ENCODE measurements around the gene APBB2. TPM values are rescaled to one million over a fixed set of nuclear protein-coding genes. Genes with fewer than 3 reads are reported as not detected.

Gene APBB2
- total and polyA plus RNA-seq, 11 donors, result 8.6 to 39.1 (median 26.7) TPM

GRCh38 chr4:40837094-40837870 lies 377.1 kb downstream of the APBB2 start:
- Histone ChIP-seq H3K27me3 (no peaks in the 10 kb centered on the region), H3K9me3 (no peaks in the 10 kb centered on the region), H3K36me3 (peaks cover 0 to 48% (median 15%) of the 10 kb centered on the region in 9 donors), H3K4me3 (no peak overlapping the region), H3K27ac (peak overlapping the region in 2 of 12 donors; percentile 38), H3K4me1 (peaks cover 0 to 19% (median 2%) of the 10 kb centered on the region in 12 donors)
- DNase-seq (peak in 2 of 5 donors; percentile 31 to 34), ATAC-seq (peak; percentile 58 to 80 (median 64))
- intact Hi-C loops (cut with DNase I), result no loop called here
- no peak for TF ChIP-seq POLR2A (IDR thresholded peaks at IDR 0.05)
- TF ChIP-seq CTCF (IDR thresholded peaks at IDR 0.05), result no peak
- 60 to 76% (median 67%) methylated on average over 16 of the region's 16 CpGs for WGBS, 4 donors

DNA sequence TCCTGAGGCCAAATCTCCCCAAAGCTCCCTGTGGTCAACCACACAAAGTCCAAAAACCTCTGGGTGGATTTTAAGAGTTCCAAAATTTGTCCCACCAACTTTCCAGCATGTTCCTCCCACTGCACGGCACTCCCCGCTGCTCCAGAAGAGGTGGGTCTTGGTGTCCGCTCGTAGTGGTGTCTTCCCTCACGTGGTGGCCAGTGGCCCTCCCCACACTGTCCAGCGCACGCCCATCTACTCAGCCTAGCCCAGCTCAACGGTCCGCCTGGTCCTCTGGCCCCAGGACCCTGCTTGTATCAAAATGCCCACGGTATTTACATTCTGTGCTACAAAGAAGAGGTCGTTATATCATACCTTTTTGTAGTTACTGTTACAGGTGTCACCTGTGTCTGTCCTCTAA lies 381.1 kb downstream of the APBB2 start:
- Histone ChIP-seq H3K27ac (no peak overlapping the region), H3K4me3 (no peak overlapping the region), H3K9me3 (no peaks in the 10 kb centered on the region), H3K27me3 (no peaks in the 10 kb centered on the region), H3K36me3 (peaks cover 0 to 76% (median 29%) of the 10 kb centered on the region in 9 donors), H3K4me1 (peaks cover 0 to 8% (median 0%) of the 10 kb centered on the region in 12 donors)
- TF ChIP-seq POLR2A (IDR thresholded peaks at IDR 0.05) (no peak), CTCF (IDR thresholded peaks at IDR 0.05) (no peak)
- DNase-seq (no peak), ATAC-seq (no peak)
- intact Hi-C loops (cut with DNase I), result no loop called here
- WGBS, 4 donors, result 93 to 98% (median 97%) methylated on average over 11 of the region's 11 CpGs

GRCh38 chr4:40832175-40832574 lies 382.2 kb downstream of the APBB2 start:
- Histone ChIP-seq H3K9me3 (no peaks in the 10 kb centered on the region), H3K27ac (no peak overlapping the region), H3K27me3 (no peaks in the 10 kb centered on the region), H3K4me3 (no peak overlapping the region), H3K36me3 (peaks cover 0 to 82% (median 34%) of the 10 kb centered on the region in 9 donors), H3K4me1 (peaks cover 0 to under 1% (median 0%) of the 10 kb centered on the region in 12 donors)
- DNase-seq, result no peak
- 83 to 96% (median 85%) methylated on average over 10 to 11 of the region's 11 CpGs for WGBS, 4 donors
- intact Hi-C loops (cut with DNase I), result no loop called here
- TF ChIP-seq POLR2A (IDR thresholded peaks at IDR 0.05), result no peak
- TF ChIP-seq CTCF (IDR thresholded peaks at IDR 0.05), result no peak
- no peak for ATAC-seq

DNA sequence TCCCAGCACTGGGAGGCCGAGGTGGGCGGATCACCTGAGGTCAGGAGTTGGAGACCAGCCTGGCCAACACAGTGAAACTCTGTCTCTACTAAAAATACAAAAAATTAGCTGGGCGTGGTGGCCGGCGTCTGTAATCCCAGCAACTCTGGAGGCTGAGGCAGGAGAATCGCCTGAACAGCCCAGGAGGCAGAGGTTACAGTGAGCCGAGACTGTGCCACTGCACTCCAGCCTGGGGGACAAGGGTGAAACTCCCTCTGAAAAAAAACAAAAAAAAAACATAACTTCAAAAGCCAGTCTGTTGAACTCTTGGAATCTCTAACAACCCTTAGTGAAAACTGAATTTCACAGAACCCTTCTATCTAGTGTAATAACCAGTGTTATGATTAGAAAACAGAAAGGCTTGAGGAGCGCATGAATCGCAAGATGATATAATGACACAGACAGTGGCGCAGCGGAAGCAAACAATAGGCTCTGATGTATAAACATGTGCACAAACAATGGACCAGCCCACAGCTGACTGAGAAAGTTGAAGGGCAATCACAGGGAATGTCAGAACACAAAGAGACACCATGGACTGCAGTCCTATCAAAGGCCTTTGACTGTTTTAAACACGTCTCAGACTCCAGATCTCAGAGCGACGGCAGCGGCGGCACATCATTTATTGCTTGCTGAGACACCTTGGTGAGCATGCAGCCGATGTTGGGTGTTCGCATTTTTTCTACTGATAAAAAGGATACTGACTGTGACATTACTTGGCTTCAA lies 383.0 kb downstream of the APBB2 start:
- WGBS, 4 donors, result 92 to 95% (median 93%) methylated on average over 18 of the region's 18 CpGs
- no peaks in the 10 kb centered on the region for H3K9me3 ChIP-seq
- no peak for DNase-seq

More for the DNA sequence above, 383.0 kb downstream of the APBB2 start:
- intact Hi-C loops (cut with DNase I), result no loop called here
- no peak overlapping the region for H3K27ac ChIP-seq
- no peak for ATAC-seq
- H3K4me3 ChIP-seq, result no peak overlapping the region
- TF ChIP-seq CTCF (IDR thresholded peaks at IDR 0.05), result no peak
- no peak for TF ChIP-seq POLR2A (IDR thresholded peaks at IDR 0.05)
- peaks cover 0 to 85% (median 39%) of the 10 kb centered on the region in 9 donors for H3K36me3 ChIP-seq
- no peaks in the 10 kb centered on the region for H3K4me1 ChIP-seq
- H3K27me3 ChIP-seq, result no peaks in the 10 kb centered on the region

Measured in heart left ventricle (tissue), 16 donors.